AG09309 (cell line): ENCODE measurements around the gene PPARG.

Source experiments
- DNase-seq: peaks from one replicate; pipeline ENCODE4 v3.0.0-alpha.2; 2010; ENCODE audit warnings: low read depth
- H3K4me3 ChIP-seq: 2 replicates; pipeline ENCODE4 v1.5.1; 2011; ENCODE audit warnings: mild to moderate bottlenecking, low read depth, low read length, moderate library complexity; ENCODE audit not compliant: control insufficient read depth
- TF ChIP-seq, protein P1 (sequence below): IDR thresholded peaks from 2 replicates; pipeline ENCODE4 v1.5.1; 2011; ENCODE audit warnings: mild to moderate bottlenecking, low read depth, low read length, inconsistent platforms; ENCODE audit not compliant: insufficient read depth, control insufficient read depth; ENCODE audit errors: missing control alignments

The PPARG gene

GRCh38 chr3:12451481-12451880, 162.6 kb downstream of the PPARG start:
- no peak for DNase-seq
- TF ChIP-seq, protein P1, sequence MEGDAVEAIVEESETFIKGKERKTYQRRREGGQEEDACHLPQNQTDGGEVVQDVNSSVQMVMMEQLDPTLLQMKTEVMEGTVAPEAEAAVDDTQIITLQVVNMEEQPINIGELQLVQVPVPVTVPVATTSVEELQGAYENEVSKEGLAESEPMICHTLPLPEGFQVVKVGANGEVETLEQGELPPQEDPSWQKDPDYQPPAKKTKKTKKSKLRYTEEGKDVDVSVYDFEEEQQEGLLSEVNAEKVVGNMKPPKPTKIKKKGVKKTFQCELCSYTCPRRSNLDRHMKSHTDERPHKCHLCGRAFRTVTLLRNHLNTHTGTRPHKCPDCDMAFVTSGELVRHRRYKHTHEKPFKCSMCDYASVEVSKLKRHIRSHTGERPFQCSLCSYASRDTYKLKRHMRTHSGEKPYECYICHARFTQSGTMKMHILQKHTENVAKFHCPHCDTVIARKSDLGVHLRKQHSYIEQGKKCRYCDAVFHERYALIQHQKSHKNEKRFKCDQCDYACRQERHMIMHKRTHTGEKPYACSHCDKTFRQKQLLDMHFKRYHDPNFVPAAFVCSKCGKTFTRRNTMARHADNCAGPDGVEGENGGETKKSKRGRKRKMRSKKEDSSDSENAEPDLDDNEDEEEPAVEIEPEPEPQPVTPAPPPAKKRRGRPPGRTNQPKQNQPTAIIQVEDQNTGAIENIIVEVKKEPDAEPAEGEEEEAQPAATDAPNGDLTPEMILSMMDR, result no peak

GRCh38 chr3:12451960-12452359, 163.1 kb downstream of the PPARG start:
- TF ChIP-seq, protein P1, result no peak
- no peak overlapping the region for H3K4me3 ChIP-seq
- no peak for DNase-seq

More at GRCh38 chr3:12451481-12451880, 162.6 kb downstream of the PPARG start:
- H3K4me3 ChIP-seq, result no peak overlapping the region

DNA sequence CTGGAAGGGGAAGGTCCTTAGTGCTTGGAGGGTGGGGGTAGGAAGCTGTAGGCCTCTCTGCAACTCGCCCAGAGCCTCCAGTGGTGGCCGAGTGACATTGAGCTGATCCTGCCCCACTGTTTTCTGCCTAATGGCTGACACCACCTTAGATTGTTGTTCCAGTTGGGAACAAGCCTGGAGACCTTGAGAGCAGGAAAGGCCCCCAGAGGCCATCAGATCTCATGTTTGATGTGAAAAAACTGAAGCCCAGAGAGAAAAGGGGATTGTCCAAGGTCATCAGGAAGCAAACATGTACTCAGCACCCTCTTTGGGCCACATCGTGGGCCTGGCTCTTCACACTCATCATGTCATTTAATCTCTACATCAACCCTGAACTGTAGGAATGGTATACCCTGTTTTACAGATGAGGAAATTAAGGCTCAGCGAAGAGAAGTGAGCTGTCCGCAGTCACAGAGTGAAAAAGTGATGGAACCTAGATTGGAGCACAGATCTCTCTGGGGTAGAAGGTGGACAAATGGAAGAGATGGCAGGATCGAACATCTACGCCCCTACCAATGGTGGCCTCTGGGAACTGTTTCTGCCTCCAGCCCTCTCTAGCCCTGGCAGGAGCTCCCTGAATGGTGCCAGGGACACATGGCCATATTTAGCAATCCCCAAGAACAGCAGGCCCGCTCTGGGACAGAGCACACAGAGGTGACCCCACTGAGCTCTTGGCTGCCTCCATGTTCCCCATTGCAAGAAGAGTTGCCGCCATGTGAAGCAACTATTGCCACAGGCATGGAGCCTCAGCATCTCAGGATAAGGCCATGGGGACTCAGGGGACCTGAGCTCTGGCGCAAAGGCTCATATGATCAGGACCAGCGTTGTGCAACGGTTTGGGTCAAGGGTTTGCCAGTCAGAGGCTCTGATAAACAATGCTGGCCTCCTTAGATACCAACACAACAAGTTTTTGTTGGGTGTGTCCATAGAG, 163.8 kb downstream of the PPARG start:
- TF ChIP-seq, protein P1, result no peak
- H3K4me3 ChIP-seq, result no peak overlapping the region
- DNase-seq, result no peak

DNA sequence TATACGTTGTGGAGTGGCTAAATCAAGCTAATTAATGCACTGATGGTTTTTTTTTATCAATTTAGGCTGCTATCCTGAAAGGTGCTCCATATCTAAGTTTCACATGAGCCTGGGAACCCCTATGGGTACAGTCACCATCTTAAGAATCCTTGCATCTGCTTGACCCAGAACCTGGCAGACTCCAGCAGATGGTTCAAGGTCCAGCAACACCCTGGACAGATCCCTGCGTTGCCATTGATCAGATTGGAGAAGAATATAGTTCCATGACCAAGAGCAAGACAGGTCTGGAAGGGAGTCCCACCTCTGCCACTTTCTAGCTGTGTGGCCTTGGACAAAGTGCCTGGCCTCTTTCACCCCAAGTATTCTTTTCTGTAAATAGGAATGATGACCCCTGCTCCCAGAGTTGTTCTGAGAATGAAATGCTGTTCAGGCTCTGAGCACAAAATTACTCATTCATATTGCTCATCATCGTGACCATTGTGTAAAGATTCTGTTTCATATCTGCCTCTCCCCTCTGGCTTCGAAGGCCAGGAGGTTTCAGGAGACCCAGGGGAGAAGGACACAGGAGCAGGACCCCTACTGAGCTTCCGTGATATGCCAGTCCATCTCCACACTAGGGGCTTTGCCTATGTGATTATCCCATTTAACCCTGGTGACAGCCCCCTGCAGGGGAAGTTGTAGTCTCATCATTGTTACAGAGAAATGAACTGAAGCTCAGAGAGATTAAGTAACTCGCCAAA, 165.4 kb downstream of the PPARG start:
- no peak overlapping the region for H3K4me3 ChIP-seq
- no peak for DNase-seq
- TF ChIP-seq, protein P1, result no peak

GRCh38 chr3:12454816-12455121, 165.9 kb downstream of the PPARG start:
- no peak overlapping the region for H3K4me3 ChIP-seq
- DNase-seq, result no peak
- TF ChIP-seq, protein P1, result no peak

GRCh38 chr3:12455740-12456139, 166.9 kb downstream of the PPARG start:
- no peak overlapping the region for H3K4me3 ChIP-seq
- TF ChIP-seq, protein P1, result no peak
- no peak for DNase-seq
